ENCODE data around the gene UPK2.

Gene UPK2

DNA sequence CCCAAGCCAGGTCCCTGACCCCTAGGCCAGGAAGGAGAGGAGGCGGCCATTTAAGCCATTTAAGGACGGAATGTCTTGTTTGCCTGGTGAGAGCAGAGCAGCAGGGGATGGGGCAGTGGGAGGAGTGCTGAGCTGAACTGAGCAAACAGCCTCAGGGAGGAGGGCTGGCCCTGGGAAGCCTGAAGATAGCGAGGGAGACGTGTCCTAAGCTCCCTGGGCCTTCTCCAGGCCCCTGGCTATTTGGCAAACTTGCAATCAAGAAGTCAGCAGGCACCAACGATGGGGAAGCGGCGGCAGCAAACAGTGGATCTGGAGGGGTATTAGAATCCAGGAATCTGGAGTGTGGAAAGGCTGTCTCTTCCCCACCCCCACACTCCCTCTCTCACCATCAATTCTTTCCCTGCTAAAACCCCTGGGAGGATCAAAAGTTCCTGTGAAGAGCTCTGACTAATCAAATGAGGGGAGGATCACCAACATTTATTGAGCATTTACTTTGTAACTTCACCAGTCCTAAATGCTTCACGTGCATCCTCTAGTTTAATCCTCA lies 39.2 kb upstream of the UPK2 start (continued):
- TF ChIP-seq ZNF777 (tag by site-specific recombination; IDR thresholded peaks at IDR 0.05; ENCODE audit: borderline replicate concordance) (no peak), GFI1B (tag by site-specific recombination; IDR thresholded peaks at IDR 0.05) (no peak), ZNF621 (tag by site-specific recombination; IDR thresholded peaks at IDR 0.05) (no peak), ZNF350 (tag by site-specific recombination; IDR thresholded peaks at IDR 0.05) (no peak), ZNF664 (tag by site-specific recombination; IDR thresholded peaks at IDR 0.05) (peak; percentile 97), ZSCAN16 (tag by site-specific recombination; IDR thresholded peaks at IDR 0.05) (no peak), OSR2 (tag by site-specific recombination; IDR thresholded peaks at IDR 0.05) (no peak), KLF10 (tag by site-specific recombination; IDR thresholded peaks at IDR 0.05) (no peak), TCF7L2 (IDR thresholded peaks at IDR 0.05; ENCODE audit: borderline replicate concordance, low read depth, low read length) (no peak), WT1 (tag by site-specific recombination; IDR thresholded peaks at IDR 0.05) (peak; percentile 46; the same call in 1 of the 2 replicates), ZNF311 (tag by site-specific recombination; IDR thresholded peaks at IDR 0.05; ENCODE audit: borderline replicate concordance) (no peak), EGR2 (tag by site-specific recombination; IDR thresholded peaks at IDR 0.05; ENCODE audit: low read depth) (0 out of 2 replicates have a peak, but pooled peaks have one; percentile 29), ZNF214 (tag by site-specific recombination; IDR thresholded peaks at IDR 0.05; ENCODE audit: borderline replicate concordance) (no peak), ZNF341 (tag by site-specific recombination; IDR thresholded peaks at IDR 0.05; ENCODE audit: low read depth) (peak; percentile 89), ZNF394 (tag by site-specific recombination; IDR thresholded peaks at IDR 0.05; ENCODE audit: borderline replicate concordance) (no peak), ZNF23 (tag by site-specific recombination; IDR thresholded peaks at IDR 0.05; ENCODE audit: borderline replicate concordance) (no peak)
- TF ChIP-seq, protein P1, sequence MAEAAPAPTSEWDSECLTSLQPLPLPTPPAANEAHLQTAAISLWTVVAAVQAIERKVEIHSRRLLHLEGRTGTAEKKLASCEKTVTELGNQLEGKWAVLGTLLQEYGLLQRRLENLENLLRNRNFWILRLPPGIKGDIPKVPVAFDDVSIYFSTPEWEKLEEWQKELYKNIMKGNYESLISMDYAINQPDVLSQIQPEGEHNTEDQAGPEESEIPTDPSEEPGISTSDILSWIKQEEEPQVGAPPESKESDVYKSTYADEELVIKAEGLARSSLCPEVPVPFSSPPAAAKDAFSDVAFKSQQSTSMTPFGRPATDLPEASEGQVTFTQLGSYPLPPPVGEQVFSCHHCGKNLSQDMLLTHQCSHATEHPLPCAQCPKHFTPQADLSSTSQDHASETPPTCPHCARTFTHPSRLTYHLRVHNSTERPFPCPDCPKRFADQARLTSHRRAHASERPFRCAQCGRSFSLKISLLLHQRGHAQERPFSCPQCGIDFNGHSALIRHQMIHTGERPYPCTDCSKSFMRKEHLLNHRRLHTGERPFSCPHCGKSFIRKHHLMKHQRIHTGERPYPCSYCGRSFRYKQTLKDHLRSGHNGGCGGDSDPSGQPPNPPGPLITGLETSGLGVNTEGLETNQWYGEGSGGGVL (tag by site-specific recombination; IDR thresholded peaks at IDR 0.05), result peak; percentile 32; the same call in 1 of the 2 replicates
- TF ChIP-seq, protein P2, sequence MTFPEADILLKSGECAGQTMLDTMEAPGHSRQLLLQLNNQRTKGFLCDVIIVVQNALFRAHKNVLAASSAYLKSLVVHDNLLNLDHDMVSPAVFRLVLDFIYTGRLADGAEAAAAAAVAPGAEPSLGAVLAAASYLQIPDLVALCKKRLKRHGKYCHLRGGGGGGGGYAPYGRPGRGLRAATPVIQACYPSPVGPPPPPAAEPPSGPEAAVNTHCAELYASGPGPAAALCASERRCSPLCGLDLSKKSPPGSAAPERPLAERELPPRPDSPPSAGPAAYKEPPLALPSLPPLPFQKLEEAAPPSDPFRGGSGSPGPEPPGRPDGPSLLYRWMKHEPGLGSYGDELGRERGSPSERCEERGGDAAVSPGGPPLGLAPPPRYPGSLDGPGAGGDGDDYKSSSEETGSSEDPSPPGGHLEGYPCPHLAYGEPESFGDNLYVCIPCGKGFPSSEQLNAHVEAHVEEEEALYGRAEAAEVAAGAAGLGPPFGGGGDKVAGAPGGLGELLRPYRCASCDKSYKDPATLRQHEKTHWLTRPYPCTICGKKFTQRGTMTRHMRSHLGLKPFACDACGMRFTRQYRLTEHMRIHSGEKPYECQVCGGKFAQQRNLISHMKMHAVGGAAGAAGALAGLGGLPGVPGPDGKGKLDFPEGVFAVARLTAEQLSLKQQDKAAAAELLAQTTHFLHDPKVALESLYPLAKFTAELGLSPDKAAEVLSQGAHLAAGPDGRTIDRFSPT (tag by site-specific recombination; IDR thresholded peaks at IDR 0.05), result peak; percentile 42; the same call in 1 of the 2 replicates
- TF ChIP-seq, protein P3, sequence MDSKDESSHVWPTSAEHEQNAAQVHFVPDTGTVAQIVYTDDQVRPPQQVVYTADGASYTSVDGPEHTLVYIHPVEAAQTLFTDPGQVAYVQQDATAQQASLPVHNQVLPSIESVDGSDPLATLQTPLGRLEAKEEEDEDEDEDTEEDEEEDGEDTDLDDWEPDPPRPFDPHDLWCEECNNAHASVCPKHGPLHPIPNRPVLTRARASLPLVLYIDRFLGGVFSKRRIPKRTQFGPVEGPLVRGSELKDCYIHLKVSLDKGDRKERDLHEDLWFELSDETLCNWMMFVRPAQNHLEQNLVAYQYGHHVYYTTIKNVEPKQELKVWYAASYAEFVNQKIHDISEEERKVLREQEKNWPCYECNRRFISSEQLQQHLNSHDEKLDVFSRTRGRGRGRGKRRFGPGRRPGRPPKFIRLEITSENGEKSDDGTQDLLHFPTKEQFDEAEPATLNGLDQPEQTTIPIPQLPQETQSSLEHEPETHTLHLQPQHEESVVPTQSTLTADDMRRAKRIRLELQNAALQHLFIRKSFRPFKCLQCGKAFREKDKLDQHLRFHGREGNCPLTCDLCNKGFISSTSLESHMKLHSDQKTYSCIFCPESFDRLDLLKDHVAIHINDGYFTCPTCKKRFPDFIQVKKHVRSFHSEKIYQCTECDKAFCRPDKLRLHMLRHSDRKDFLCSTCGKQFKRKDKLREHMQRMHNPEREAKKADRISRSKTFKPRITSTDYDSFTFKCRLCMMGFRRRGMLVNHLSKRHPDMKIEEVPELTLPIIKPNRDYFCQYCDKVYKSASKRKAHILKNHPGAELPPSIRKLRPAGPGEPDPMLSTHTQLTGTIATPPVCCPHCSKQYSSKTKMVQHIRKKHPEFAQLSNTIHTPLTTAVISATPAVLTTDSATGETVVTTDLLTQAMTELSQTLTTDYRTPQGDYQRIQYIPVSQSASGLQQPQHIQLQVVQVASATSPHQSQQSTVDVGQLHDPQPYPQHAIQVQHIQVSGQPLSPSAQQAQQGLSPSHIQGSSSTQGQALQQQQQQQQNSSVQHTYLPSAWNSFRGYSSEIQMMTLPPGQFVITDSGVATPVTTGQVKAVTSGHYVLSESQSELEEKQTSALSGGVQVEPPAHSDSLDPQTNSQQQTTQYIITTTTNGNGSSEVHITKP (tag by site-specific recombination; IDR thresholded peaks at IDR 0.05), result 0 out of 2 replicates have a peak, but pooled peaks have one; percentile 17
- TF ChIP-seq, protein P4, sequence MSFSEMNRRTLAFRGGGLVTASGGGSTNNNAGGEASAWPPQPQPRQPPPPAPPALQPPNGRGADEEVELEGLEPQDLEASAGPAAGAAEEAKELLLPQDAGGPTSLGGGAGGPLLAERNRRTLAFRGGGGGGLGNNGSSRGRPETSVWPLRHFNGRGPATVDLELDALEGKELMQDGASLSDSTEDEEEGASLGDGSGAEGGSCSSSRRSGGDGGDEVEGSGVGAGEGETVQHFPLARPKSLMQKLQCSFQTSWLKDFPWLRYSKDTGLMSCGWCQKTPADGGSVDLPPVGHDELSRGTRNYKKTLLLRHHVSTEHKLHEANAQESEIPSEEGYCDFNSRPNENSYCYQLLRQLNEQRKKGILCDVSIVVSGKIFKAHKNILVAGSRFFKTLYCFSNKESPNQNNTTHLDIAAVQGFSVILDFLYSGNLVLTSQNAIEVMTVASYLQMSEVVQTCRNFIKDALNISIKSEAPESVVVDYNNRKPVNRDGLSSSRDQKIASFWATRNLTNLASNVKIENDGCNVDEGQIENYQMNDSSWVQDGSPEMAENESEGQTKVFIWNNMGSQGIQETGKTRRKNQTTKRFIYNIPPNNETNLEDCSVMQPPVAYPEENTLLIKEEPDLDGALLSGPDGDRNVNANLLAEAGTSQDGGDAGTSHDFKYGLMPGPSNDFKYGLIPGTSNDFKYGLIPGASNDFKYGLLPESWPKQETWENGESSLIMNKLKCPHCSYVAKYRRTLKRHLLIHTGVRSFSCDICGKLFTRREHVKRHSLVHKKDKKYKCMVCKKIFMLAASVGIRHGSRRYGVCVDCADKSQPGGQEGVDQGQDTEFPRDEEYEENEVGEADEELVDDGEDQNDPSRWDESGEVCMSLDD (tag by site-specific recombination; IDR thresholded peaks at IDR 0.05), result no peak
- TF ChIP-seq, protein P5, sequence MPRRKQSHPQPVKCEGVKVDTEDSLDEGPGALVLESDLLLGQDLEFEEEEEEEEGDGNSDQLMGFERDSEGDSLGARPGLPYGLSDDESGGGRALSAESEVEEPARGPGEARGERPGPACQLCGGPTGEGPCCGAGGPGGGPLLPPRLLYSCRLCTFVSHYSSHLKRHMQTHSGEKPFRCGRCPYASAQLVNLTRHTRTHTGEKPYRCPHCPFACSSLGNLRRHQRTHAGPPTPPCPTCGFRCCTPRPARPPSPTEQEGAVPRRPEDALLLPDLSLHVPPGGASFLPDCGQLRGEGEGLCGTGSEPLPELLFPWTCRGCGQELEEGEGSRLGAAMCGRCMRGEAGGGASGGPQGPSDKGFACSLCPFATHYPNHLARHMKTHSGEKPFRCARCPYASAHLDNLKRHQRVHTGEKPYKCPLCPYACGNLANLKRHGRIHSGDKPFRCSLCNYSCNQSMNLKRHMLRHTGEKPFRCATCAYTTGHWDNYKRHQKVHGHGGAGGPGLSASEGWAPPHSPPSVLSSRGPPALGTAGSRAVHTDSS (tag by site-specific recombination; IDR thresholded peaks at IDR 0.05), result no peak
- TF ChIP-seq, protein P6, sequence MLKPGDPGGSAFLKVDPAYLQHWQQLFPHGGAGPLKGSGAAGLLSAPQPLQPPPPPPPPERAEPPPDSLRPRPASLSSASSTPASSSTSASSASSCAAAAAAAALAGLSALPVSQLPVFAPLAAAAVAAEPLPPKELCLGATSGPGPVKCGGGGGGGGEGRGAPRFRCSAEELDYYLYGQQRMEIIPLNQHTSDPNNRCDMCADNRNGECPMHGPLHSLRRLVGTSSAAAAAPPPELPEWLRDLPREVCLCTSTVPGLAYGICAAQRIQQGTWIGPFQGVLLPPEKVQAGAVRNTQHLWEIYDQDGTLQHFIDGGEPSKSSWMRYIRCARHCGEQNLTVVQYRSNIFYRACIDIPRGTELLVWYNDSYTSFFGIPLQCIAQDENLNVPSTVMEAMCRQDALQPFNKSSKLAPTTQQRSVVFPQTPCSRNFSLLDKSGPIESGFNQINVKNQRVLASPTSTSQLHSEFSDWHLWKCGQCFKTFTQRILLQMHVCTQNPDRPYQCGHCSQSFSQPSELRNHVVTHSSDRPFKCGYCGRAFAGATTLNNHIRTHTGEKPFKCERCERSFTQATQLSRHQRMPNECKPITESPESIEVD (tag by site-specific recombination; IDR thresholded peaks at IDR 0.05), result no peak
- TF ChIP-seq, protein P7, sequence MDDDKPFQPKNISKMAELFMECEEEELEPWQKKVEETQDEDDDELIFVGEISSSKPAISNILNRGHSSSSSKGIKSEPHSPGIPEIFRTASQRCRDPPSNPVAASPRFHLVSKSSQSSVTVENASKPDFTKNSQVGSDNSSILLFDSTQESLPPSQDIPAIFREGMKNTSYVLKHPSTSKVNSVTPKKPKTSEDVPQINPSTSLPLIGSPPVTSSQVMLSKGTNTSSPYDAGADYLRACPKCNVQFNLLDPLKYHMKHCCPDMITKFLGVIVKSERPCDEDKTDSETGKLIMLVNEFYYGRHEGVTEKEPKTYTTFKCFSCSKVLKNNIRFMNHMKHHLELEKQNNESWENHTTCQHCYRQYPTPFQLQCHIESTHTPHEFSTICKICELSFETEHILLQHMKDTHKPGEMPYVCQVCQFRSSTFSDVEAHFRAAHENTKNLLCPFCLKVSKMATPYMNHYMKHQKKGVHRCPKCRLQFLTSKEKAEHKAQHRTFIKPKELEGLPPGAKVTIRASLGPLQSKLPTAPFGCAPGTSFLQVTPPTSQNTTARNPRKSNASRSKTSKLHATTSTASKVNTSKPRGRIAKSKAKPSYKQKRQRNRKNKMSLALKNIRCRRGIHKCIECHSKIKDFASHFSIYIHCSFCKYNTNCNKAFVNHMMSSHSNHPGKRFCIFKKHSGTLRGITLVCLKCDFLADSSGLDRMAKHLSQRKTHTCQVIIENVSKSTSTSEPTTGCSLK (tag by site-specific recombination; IDR thresholded peaks at IDR 0.05), result no peak

Measured in HEK293 (cell line).